ENCODE data around the gene FUS.

DNA sequence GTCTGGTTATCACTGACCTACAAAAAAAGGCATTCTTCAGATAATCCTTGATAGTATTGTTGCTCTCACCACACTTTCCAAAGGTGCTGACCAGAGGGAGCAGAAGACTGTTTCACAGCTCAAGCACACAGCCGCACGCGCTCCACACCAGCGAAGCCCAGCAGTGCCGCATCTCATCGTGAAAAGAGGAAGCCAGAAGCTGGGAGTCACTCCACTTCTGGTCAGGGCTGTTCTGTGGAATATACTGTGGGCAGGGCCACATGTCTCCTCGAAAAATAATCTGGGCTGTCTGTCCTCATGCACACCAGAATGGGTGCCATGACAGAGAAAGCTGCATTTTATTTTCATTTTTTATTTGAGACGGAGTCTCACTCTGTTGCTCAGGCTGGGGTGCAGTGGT is 22.8 kb upstream of the FUS start:
- TF ChIP-seq, protein P1, sequence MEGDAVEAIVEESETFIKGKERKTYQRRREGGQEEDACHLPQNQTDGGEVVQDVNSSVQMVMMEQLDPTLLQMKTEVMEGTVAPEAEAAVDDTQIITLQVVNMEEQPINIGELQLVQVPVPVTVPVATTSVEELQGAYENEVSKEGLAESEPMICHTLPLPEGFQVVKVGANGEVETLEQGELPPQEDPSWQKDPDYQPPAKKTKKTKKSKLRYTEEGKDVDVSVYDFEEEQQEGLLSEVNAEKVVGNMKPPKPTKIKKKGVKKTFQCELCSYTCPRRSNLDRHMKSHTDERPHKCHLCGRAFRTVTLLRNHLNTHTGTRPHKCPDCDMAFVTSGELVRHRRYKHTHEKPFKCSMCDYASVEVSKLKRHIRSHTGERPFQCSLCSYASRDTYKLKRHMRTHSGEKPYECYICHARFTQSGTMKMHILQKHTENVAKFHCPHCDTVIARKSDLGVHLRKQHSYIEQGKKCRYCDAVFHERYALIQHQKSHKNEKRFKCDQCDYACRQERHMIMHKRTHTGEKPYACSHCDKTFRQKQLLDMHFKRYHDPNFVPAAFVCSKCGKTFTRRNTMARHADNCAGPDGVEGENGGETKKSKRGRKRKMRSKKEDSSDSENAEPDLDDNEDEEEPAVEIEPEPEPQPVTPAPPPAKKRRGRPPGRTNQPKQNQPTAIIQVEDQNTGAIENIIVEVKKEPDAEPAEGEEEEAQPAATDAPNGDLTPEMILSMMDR (IDR thresholded peaks at IDR 0.05; ENCODE audit: low read length): no peak
- TF ChIP-seq EZH2 (IDR thresholded peaks at IDR 0.05; ENCODE audit: borderline replicate concordance, low read length): no peak

Measured in OCI-LY1 (cell line).